Osteocyte (in vitro differentiated cells): ENCODE measurements around the gene GSG1L. TPM values are rescaled to one million over a fixed set of nuclear protein-coding genes. Genes with fewer than 3 reads are reported as not detected.

Experiments
- DNase-seq: peaks from one replicate; pipeline ENCODE4 v3.0.0; 2021; ENCODE audit warnings: mixed read lengths; ENCODE audit not compliant: unreplicated experiment; ENCODE audit errors: extremely low spot score
- H3K27ac Mint-ChIP-seq: one replicate; pipeline ENCODE4 v1.8.0; 2021; ENCODE audit warnings: mild to moderate bottlenecking, mixed read lengths; ENCODE audit not compliant: unreplicated experiment
- H3K27me3 Mint-ChIP-seq: one replicate; pipeline ENCODE4 v1.8.0; 2021; ENCODE audit warnings: mixed read lengths; ENCODE audit not compliant: unreplicated experiment
- H3K36me3 Mint-ChIP-seq: one replicate; pipeline ENCODE4 v1.8.0; 2021; ENCODE audit warnings: mixed read lengths; ENCODE audit not compliant: unreplicated experiment
- H3K4me1 Mint-ChIP-seq: one replicate; pipeline ENCODE4 v1.8.0; 2021; ENCODE audit warnings: mixed read lengths; ENCODE audit not compliant: unreplicated experiment
- H3K4me3 Mint-ChIP-seq: one replicate; pipeline ENCODE4 v1.8.0; 2021; ENCODE audit warnings: mild to moderate bottlenecking, moderate library complexity, mixed read lengths; ENCODE audit not compliant: unreplicated experiment
- H3K9me3 Mint-ChIP-seq: one replicate; pipeline ENCODE4 v1.8.0; 2021; ENCODE audit warnings: mixed read lengths; ENCODE audit not compliant: unreplicated experiment
- total RNA-seq: library from RNA; stranded (reverse); gene quantifications from 2 replicates; pipeline ENCODE4 v1.2.1, GENCODE V29; 2021
- TF ChIP-seq, protein P1 (sequence below): fragments of 200-600 bp; sonication (generic); IDR thresholded peaks from 2 replicates; pipeline ENCODE4 v1.5.0; 2021; ENCODE audit warnings: antibody characterized with exemption, mild to moderate bottlenecking, moderate library complexity

The GSG1L gene
- total RNA-seq, 1 donor from 2014 or later = not detected

DNA sequence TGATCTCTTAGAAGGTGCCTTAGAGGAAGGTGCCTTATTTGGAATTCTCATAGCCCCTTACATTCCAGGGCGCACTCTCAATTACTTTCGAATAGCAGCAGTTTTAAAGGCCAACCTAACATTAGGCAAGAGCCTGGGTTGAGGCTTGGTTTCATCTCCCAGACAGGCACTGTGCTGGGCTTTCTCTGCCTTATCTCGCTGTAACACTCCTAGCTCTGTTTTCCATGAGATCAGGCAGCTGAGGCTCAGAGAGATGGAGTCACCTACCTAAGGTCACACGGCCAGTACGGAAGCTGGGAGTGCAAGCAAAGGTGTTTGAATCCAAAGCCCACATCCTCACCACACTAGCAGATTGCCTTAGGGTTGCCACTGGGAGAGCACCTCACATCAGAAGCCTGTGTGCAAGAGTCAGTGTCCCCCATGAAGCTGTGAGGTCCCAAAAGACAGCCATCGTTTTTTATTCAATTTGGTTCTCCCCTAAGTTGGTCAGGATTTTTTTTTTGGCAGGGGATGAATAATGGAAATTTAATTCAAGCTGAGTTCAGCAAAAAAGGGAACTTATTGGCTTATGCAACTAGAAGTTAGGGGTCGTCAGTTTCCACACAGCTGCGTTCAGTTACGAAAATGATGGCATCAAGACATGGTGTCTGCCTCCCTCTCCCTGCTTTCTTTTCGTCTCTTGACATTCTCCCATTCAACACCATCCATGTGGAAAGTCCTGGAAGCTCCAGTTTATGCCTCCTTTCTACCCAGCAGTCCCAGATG is 307.1 kb downstream of the GSG1L start:
- Mint-ChIP-seq H3K27ac (no peak overlapping the region), H3K9me3 (no peaks in the 10 kb centered on the region), H3K27me3 (no peaks in the 10 kb centered on the region), H3K4me3 (no peak overlapping the region), H3K36me3 (peaks cover 9% of the 10 kb centered on the region), H3K4me1 (peaks cover 3% of the 10 kb centered on the region)
- DNase-seq = no peak
- TF ChIP-seq, protein P1, sequence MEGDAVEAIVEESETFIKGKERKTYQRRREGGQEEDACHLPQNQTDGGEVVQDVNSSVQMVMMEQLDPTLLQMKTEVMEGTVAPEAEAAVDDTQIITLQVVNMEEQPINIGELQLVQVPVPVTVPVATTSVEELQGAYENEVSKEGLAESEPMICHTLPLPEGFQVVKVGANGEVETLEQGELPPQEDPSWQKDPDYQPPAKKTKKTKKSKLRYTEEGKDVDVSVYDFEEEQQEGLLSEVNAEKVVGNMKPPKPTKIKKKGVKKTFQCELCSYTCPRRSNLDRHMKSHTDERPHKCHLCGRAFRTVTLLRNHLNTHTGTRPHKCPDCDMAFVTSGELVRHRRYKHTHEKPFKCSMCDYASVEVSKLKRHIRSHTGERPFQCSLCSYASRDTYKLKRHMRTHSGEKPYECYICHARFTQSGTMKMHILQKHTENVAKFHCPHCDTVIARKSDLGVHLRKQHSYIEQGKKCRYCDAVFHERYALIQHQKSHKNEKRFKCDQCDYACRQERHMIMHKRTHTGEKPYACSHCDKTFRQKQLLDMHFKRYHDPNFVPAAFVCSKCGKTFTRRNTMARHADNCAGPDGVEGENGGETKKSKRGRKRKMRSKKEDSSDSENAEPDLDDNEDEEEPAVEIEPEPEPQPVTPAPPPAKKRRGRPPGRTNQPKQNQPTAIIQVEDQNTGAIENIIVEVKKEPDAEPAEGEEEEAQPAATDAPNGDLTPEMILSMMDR = no peak

DNA sequence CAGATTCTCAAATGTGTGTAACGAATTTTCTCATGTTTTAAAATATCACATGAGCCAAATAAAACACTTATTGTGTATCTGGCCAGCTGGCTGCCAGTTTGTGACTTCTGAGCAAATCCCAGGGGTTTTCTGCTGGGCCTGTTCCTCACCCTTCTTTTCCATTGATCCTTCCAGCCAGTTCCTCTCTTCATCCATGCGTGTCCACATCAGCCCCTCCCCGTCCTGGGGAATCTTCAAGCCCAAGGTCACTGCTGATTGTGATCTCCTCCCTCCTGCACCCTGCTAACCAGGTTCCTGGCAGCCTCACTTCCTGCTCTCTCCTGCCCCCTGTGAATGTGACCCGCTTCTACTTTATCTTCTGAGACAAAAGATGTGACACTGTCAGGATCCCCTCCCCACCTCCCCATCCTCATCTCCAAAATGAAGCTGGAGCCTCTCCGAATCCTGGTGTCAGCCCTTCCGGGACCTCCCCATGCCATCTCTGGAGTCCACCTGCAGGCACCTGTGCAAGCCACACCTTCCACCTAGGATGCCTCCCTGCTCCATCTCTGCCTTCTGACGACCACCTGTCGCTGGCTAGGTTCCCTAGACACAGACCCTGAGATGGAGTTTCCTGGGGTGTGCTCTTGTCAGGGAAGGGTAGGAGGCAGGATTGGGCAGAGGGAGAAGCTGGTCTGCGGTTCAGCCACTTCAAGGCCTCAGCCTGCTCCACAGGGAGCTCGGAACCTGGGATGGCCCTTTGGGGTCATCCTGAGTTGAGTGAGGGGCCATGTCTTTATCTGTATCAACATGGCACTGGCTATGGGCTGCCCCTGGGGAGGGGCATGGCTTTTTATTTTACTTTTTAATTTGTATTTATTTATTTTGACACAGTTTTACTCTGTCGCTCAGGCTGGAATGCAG is 308.5 kb downstream of the GSG1L start:
- Mint-ChIP-seq H3K27ac (no peak overlapping the region), H3K27me3 (no peaks in the 10 kb centered on the region), H3K9me3 (no peaks in the 10 kb centered on the region), H3K4me1 (peaks cover 3% of the 10 kb centered on the region), H3K4me3 (no peak overlapping the region), H3K36me3 (peaks cover 11% of the 10 kb centered on the region)
- no peak for DNase-seq
- TF ChIP-seq, protein P1 = no peak

DNA sequence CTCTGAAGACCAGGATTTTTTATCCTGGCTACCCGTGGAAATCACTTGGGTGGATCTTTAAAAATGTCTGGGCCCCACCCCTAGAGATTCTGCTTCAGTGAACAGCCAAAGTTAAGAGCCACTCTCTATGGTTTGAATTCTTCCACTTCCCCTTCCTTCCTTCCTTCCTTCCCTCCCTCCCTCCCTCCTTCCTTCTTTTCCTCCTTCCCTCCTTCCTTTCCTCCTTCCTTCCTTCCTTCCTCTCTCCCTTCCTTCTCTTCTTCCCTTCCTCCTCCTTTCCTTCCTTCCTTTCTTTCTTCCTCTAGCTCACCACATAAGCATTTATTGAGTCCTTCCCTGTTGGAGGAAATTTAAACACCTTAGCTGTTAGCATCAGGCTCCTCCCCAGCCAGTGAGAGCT is 310.0 kb downstream of the GSG1L start:
- Mint-ChIP-seq H3K36me3 (peaks cover 17% of the 10 kb centered on the region), H3K27ac (no peak overlapping the region), H3K27me3 (no peaks in the 10 kb centered on the region), H3K4me3 (no peak overlapping the region), H3K4me1 (peaks cover 8% of the 10 kb centered on the region), H3K9me3 (no peaks in the 10 kb centered on the region)
- TF ChIP-seq, protein P1 = no peak
- DNase-seq = no peak

DNA sequence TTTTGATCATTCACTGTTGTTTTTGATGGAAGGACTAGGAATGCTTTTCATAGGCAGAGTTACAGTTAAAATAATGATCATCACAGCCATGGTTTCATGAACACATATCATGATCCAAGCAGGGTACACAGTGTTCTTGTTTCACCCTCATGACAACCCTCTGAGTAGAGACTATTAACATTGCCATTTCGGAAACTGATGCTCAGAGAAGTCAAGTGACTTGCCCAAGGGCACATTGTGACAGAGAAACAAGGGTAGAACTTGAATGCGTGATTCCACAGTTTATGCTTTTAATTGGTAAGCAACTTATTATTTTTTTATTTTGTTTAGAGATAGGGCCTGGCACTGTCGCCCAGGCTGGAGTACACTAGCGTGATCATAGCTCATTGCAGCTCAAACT is 311.3 kb downstream of the GSG1L start:
- TF ChIP-seq, protein P1 = no peak
- DNase-seq = no peak
- peaks cover 14% of the 10 kb centered on the region for H3K36me3 Mint-ChIP-seq
- H3K4me3 Mint-ChIP-seq = no peak overlapping the region
- peaks cover 8% of the 10 kb centered on the region for H3K4me1 Mint-ChIP-seq
- no peaks in the 10 kb centered on the region for H3K9me3 Mint-ChIP-seq
- no peaks in the 10 kb centered on the region for H3K27me3 Mint-ChIP-seq
- no peak overlapping the region for H3K27ac Mint-ChIP-seq

DNA sequence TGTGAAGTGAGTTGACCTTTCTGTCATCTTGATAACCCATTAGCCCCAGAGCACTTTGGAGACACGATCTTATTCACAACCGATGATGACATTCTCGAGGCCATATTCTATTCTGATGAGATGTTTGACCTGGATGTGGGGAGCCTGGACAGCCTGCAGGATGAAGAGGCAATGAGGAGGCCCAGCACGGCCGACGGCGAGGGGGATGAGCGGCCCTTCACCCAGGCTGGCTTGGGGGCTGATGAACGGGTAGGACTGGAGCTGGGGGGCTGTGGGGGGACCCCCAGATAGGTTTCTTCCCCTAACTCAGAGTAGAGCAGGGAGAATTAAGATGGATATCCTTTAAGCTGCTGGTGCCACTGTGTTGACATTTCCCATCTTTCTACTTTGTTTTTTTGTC is 311.8 kb downstream of the GSG1L start:
- DNase-seq = no peak
- TF ChIP-seq, protein P1 = no peak
- Mint-ChIP-seq H3K27ac (no peak overlapping the region), H3K27me3 (no peaks in the 10 kb centered on the region), H3K4me1 (peaks cover 8% of the 10 kb centered on the region), H3K36me3 (peaks cover 12% of the 10 kb centered on the region), H3K4me3 (no peak overlapping the region), H3K9me3 (no peaks in the 10 kb centered on the region)
